GM12873 (cell line): Measurements from ENCODE around the gene CCDC92.

Experiments used
- CTCF ChIP-seq: IDR thresholded peaks from 2 replicates; pipeline ENCODE4 v1.5.1; 2012; ENCODE audit warnings: low read depth, mild to moderate bottlenecking, moderate library complexity, low read length, control low read depth; ENCODE audit not compliant: insufficient read depth; ENCODE audit errors: missing control alignments

Gene CCDC92

GRCh38 chr12:123954647-123955350 lies 17.8 kb downstream of the CCDC92 start:
- TF ChIP-seq CTCF: no peak

GRCh38 chr12:123952037-123952436 lies 20.6 kb downstream of the CCDC92 start:
- TF ChIP-seq CTCF: no peak

GRCh38 chr12:123951467-123951866 lies 21.2 kb downstream of the CCDC92 start:
- no peak for TF ChIP-seq CTCF

GRCh38 chr12:123950476-123951349 lies 21.9 kb downstream of the CCDC92 start:
- no peak for TF ChIP-seq CTCF

GRCh38 chr12:123949770-123950165 lies 22.9 kb downstream of the CCDC92 start:
- TF ChIP-seq CTCF: no peak

- TF ChIP-seq CTCF: no peak
These were observed 23.5 kb downstream of the CCDC92 start for GRCh38 chr12:123948796-123949769.

GRCh38 chr12:123948401-123948795 lies 24.2 kb downstream of the CCDC92 start:
- no peak for TF ChIP-seq CTCF
